GM12878 (cell line): ENCODE measurements around the gene SH2B3. TPM values are rescaled to one million over a fixed set of nuclear protein-coding genes. Genes with fewer than 3 reads are reported as not detected.

Experiments used
- ATF7 ChIP-seq: fragments of 450-650 bp; IDR thresholded peaks from 2 replicates; pipeline ENCODE4 v1.6.1; 2016; ENCODE audit warnings: low read depth, mild to moderate bottlenecking
- BACH1 ChIP-seq: fragments of 450-650 bp; IDR thresholded peaks from 2 replicates; pipeline ENCODE4 v1.6.1; 2017; ENCODE audit warnings: mild to moderate bottlenecking, borderline replicate concordance
- BHLHE40 ChIP-seq, 2 experiments: fragments of 450-650 bp in 1 of 2; IDR thresholded peaks; 2 replicates each; pipeline ENCODE4 v1.6.1; 2011 to 2017; ENCODE audit warnings: low read depth in 2 of 2, borderline replicate concordance in 1 of 2, improper control_type of control experiment in 1 of 2, low read length in 1 of 2, mild to moderate bottlenecking in 1 of 2
- E2F4 ChIP-seq: IDR thresholded peaks from 2 replicates; pipeline ENCODE4 v1.6.1; 2012; ENCODE audit warnings: low read depth, low read length, improper control_type of control experiment
- EP300 ChIP-seq, 2 experiments: fragments of 150-350 bp in 1 of 2; IDR thresholded peaks; 2 replicates each; pipeline ENCODE4 v1.6.1; 2011 to 2012; ENCODE audit warnings: low read depth in 2 of 2, low read length in 2 of 2, borderline replicate concordance in 1 of 2, improper control_type of control experiment in 1 of 2, inconsistent platforms in 1 of 2; ENCODE audit not compliant: control insufficient read depth in 1 of 2
- ESRRA ChIP-seq: IDR thresholded peaks from 2 replicates; pipeline ENCODE4 v1.6.1; 2012; ENCODE audit warnings: mild to moderate bottlenecking, low read length, improper control_type of control experiment
- IRF5 ChIP-seq: fragments of 450-650 bp; IDR thresholded peaks from 2 replicates; pipeline ENCODE4 v1.6.1; 2017; ENCODE audit warnings: borderline replicate concordance
- POLR2A ChIP-seq: IDR thresholded peaks from 2 replicates; pipeline ENCODE4 v1.6.1; 2011; ENCODE audit warnings: low read depth, mild to moderate bottlenecking, low read length
- POLR2AphosphoS5 ChIP-seq: IDR thresholded peaks from 2 replicates; pipeline ENCODE4 v1.6.1; 2011; ENCODE audit warnings: mild to moderate bottlenecking, low read length, inconsistent platforms
- POU2F2 ChIP-seq: IDR thresholded peaks from 3 replicates; pipeline ENCODE4 v1.6.1; 2011; ENCODE audit warnings: low read depth, mild to moderate bottlenecking, low read length, borderline replicate concordance
- RAD51 ChIP-seq: fragments of 450-650 bp; IDR thresholded peaks from 2 replicates; pipeline ENCODE4 v1.6.1; 2016; ENCODE audit warnings: moderate library complexity, mild to moderate bottlenecking, inconsistent platforms
- RCOR1 ChIP-seq: conservative IDR thresholded peaks from 2 replicates; pipeline ENCODE4 v1.6.1; 2012; ENCODE audit warnings: low read depth, low read length, improper control_type of control experiment
- RUNX3 ChIP-seq: IDR thresholded peaks from 2 replicates; pipeline ENCODE4 v1.6.1; 2012; ENCODE audit warnings: low read length, inconsistent platforms
- SMAD5 ChIP-seq: IDR thresholded peaks from 2 replicates; pipeline ENCODE4 v1.6.1; 2016; ENCODE audit warnings: antibody characterized with exemption, low read depth
- SMC3 ChIP-seq: IDR thresholded peaks from 2 replicates; pipeline ENCODE4 v1.6.1; 2011; ENCODE audit warnings: low read length, improper control_type of control experiment, borderline replicate concordance
- SPI1 ChIP-seq: IDR thresholded peaks from 2 replicates; pipeline ENCODE4 v1.6.1; 2011; ENCODE audit warnings: low read depth, mild to moderate bottlenecking, low read length, moderate library complexity, borderline replicate concordance; ENCODE audit not compliant: insufficient read depth
- TBL1XR1 ChIP-seq: IDR thresholded peaks from 2 replicates; pipeline ENCODE4 v1.6.1; 2012; ENCODE audit warnings: low read depth, low read length, improper control_type of control experiment
- ZNF384 ChIP-seq: IDR thresholded peaks from 2 replicates; pipeline ENCODE4 v1.6.1; 2012; ENCODE audit warnings: low read depth, mild to moderate bottlenecking, low read length, improper control_type of control experiment, borderline replicate concordance
- ZSCAN29 ChIP-seq: fragments of 450-650 bp; IDR thresholded peaks from 2 replicates; pipeline ENCODE4 v1.6.1; 2017; ENCODE audit warnings: mild to moderate bottlenecking, moderate library complexity
- polyA plus RNA-seq, 11 experiments: library from polyadenylated mRNA; depleted of rRNA in 4 of 11; unstranded in 6 of 11; stranded (reverse) in 5 of 11; fragments of >200 nt; fragmentation: Nextera tagmentation in 4 of 11; fragmentation: Illumina TruSeq in 1 of 11; extraction: Ambion mirVana in 4 of 11; extraction: Trizol in 1 of 11; gene quantifications; 1 replicate in 1 of 11; 2 replicates in 10 of 11; pipeline versions ENCODE4 v1.2.1 to v1.2.3, GENCODE V29; 2011 to 2016; ENCODE audit warnings: inconsistent platforms in 2 of 11, missing spikeins in 2 of 11, low read depth in 1 of 11
- total RNA-seq, 4 experiments: library from RNA; depleted of rRNA in 3 of 4; stranded (reverse); fragments of >200 nt in 3 of 4; fragmentation: Illumina TruSeq in 1 of 4; extraction: Trizol in 1 of 4; gene quantifications; 2 replicates each; pipeline versions ENCODE4 v1.2.1 to v1.2.3, GENCODE V29; 2013 to 2021

Gene SH2B3
- total and polyA plus RNA-seq, 10 of the 15 experiments (the other 5 are each of a cell fraction or from before 2014, with no cell fraction given): 5.8 to 46.4 (median 23.3) TPM

- TF ChIP-seq ZNF384 (peak; percentile 46; the same call in 1 of the 2 replicates), ATF7 (no peak), E2F4 (peak; percentile 75), EP300 (IDR thresholded peaks at IDR 0.05; ENCODE audit: borderline replicate concordance in 1 of 2, control insufficient read depth in 1 of 2, low read depth in 2 of 2, low read length in 2 of 2) (0 out of 4 replicates have a peak, but pooled peaks have one; percentile 30 to 49), TBL1XR1 (peak; percentile 43), POU2F2 (peak; percentile 77; the same call in 2 of the 3 replicates), BHLHE40 (IDR thresholded peaks at IDR 0.05; ENCODE audit: borderline replicate concordance in 1 of 2, low read depth in 2 of 2, low read length in 1 of 2) (peak in 1 of 2 experiments; percentile 39; a peak in 1 of 4 replicates), ESRRA (no peak), IRF5 (no peak), BACH1 (peak; percentile 44; the same call in 1 of the 2 replicates), RAD51 (peak; percentile 24; the same call in 1 of the 2 replicates), SPI1 (0 out of 2 replicates have a peak, but pooled peaks have one; percentile 2), POLR2AphosphoS5 (peak; percentile 64), ZSCAN29 (peak; percentile 66; the same call in 1 of the 2 replicates), RUNX3 (peak; percentile 80), RCOR1 (peak; percentile 72; the same call in 1 of the 2 replicates), POLR2A (peak; percentile 73), SMAD5 (0 out of 2 replicates have a peak, but pooled peaks have one; percentile 18), SMC3 (peak; percentile 25; the same call in 1 of the 2 replicates)
- TF ChIP-seq, all 136 proteins: peak for 26
Measured at GRCh38 chr12:111429828-111430432, 24.2 kb downstream of the SH2B3 start (continued).
